HCT116 (cell line): ENCODE measurements around the gene CDYL2. TPM values are rescaled to one million over a fixed set of nuclear protein-coding genes. Genes with fewer than 3 reads are reported as not detected.

ENCODE experiments used
- ATAC-seq: fragments of 200-7000 bp; cut with Tn5 transposase; 2 replicates; pipeline ENCODE4 v1.9.1; 2020; ENCODE audit warnings: mild to moderate bottlenecking, moderate library complexity
- BruUV-seq: library from RNA; stranded (reverse); fragments of 400-500 nt; replicated peaks from 2 replicates; lab custom pipeline; 2021; lab: Mats Ljungman, UMichigan
- CTCF ChIA-PET: fragments of 300-600 bp; sonication (Branson Sonifier 250); formaldehyde crosslinking; loops from one replicate; lab custom pipeline; 2021; ENCODE audit warnings: antibody characterized with exemption; lab: Charles Lee
- POLR2A ChIA-PET: fragments of 300-600, 350-600 bp; sonication (Branson Sonifier 250); formaldehyde crosslinking; loops from one replicate; lab custom pipeline; 2021; ENCODE audit warnings: antibody characterized with exemption; lab: Charles Lee
- RAD21 ChIA-PET, 2 experiments: fragments of 300-600 bp; sonication (Branson Sonifier 250); formaldehyde crosslinking; loops; one replicate each; lab custom pipeline; 2023; ENCODE audit warnings: low total read pairs in 2 of 2; ENCODE audit not compliant: uncharacterized antibody in 2 of 2, unreplicated experiment in 2 of 2, low non-redundant PET in 1 of 2; lab: Charles Lee
- DNase-seq: peaks from one replicate; pipeline ENCODE4 v3.0.0-alpha.2; 2010; ENCODE audit warnings: low read depth, low spot score
- H2AFZ ChIP-seq: fragments of 200-600 bp; shearing (Covaris generic), sonication (generic); 2 replicates; pipeline ENCODE4 v1.6.1; 2017; ENCODE audit warnings: low read depth, mixed run types, mixed read lengths, antibody characterized with exemption, low read length; ENCODE audit not compliant: poor library complexity, severe bottlenecking
- H3K27ac ChIP-seq: 2 replicates; pipeline ENCODE4 v1.5.1; 2012; ENCODE audit warnings: low read depth, low read length
- H3K27me3 ChIP-seq: fragments of 200-600 bp; sonication (generic); 2 replicates; pipeline ENCODE4 v1.6.1; 2016; ENCODE audit warnings: mixed run types, low read length, mixed read lengths; ENCODE audit not compliant: insufficient read depth
- H3K36me3 ChIP-seq, 2 experiments: fragments of 200-500 bp in 1 of 2; fragments of 200-600 bp in 1 of 2; sonication (Bioruptor generic) in 1 of 2; sonication (generic) in 1 of 2; 2 replicates each; pipeline versions ENCODE4 v1.5.1 to v1.6.1; 2014 to 2016; ENCODE audit warnings: low read length in 2 of 2, inconsistent platforms in 1 of 2, mixed read lengths in 1 of 2, mixed run types in 1 of 2; ENCODE audit not compliant: insufficient read depth in 2 of 2, control insufficient read depth in 1 of 2
- H3K4me1 ChIP-seq, 2 experiments: fragments of 200-600 bp in 1 of 2; sonication (generic) in 1 of 2; 2 replicates each; pipeline versions ENCODE4 v1.5.1 to v1.6.1; 2012 to 2017; ENCODE audit warnings: low read length in 2 of 2, inconsistent platforms in 1 of 2, mild to moderate bottlenecking in 1 of 2, mixed read lengths in 1 of 2, mixed run types in 1 of 2, moderate library complexity in 1 of 2; ENCODE audit not compliant: insufficient read depth in 2 of 2, control insufficient read depth in 1 of 2
- H3K4me2 ChIP-seq: fragments of 200-600 bp; sonication (generic); 2 replicates; pipeline ENCODE4 v1.6.1; 2017; ENCODE audit warnings: mixed run types, low read length, mixed read lengths
- H3K4me3 ChIP-seq, 2 experiments: fragments of 200-600 bp in 1 of 2; sonication (generic) in 1 of 2; replicated peaks in 1 of 2; 2 replicates each; pipeline ENCODE4 v1.5.1; 2011 to 2016; ENCODE audit warnings: low read length in 2 of 2, control low read depth in 1 of 2, low read depth in 1 of 2, mild to moderate bottlenecking in 1 of 2, mixed read lengths in 1 of 2, mixed run types in 1 of 2
- H3K79me2 ChIP-seq: fragments of 200-600 bp; sonication (generic); 2 replicates; pipeline ENCODE4 v1.6.1; 2017; ENCODE audit warnings: mild to moderate bottlenecking, mixed run types, low read length, moderate library complexity, mixed read lengths; ENCODE audit not compliant: insufficient read depth
- H3K9ac ChIP-seq: fragments of 200-600 bp; sonication (generic); 2 replicates; pipeline ENCODE4 v1.6.1; 2016; ENCODE audit warnings: low read length, mixed read lengths
- H3K9me2 ChIP-seq: fragments of 200-600 bp; sonication (generic), shearing (Covaris generic); 2 replicates; pipeline ENCODE4 v1.6.1; 2017; ENCODE audit warnings: mixed run types, mild to moderate bottlenecking, moderate library complexity; ENCODE audit not compliant: insufficient read depth
- H3K9me3 ChIP-seq, 2 experiments: fragments of 200-500 bp in 1 of 2; fragments of 200-600 bp in 1 of 2; sonication (Bioruptor generic) in 1 of 2; sonication (generic) in 1 of 2; 2 replicates each; pipeline ENCODE4 v1.6.1; 2014 to 2017; ENCODE audit warnings: low read length in 2 of 2, mixed read lengths in 2 of 2, inconsistent platforms in 1 of 2, low read depth in 1 of 2, mild to moderate bottlenecking in 1 of 2, mixed run types in 1 of 2, moderate library complexity in 1 of 2; ENCODE audit not compliant: control insufficient read depth in 1 of 2, insufficient read depth in 1 of 2
- H4K20me1 ChIP-seq: fragments of 200-600 bp; sonication (generic), shearing (Covaris generic); 2 replicates; pipeline ENCODE4 v1.6.1; 2017; ENCODE audit warnings: mixed run types, mild to moderate bottlenecking, moderate library complexity; ENCODE audit not compliant: insufficient read depth
- EGR1 ChIP-seq: IDR thresholded peaks from 2 replicates; pipeline ENCODE4 v1.6.1; 2012; ENCODE audit warnings: low read depth
- ELF1 ChIP-seq: IDR thresholded peaks from 2 replicates; pipeline ENCODE4 v1.6.1; 2012; ENCODE audit warnings: low read depth, borderline replicate concordance
- EZH2 ChIP-seq: fragments of 200-600 bp; sonication (generic); IDR thresholded peaks from 2 replicates; pipeline ENCODE4 v1.6.1; 2017; ENCODE audit warnings: antibody characterized with exemption, mixed run types
- FOSL1 ChIP-seq: IDR thresholded peaks from 2 replicates; pipeline ENCODE4 v1.6.1; 2012; ENCODE audit warnings: low read depth
- JUND ChIP-seq: IDR thresholded peaks from 2 replicates; pipeline ENCODE4 v1.6.1; 2012
- POLR2A ChIP-seq: IDR thresholded peaks from 2 replicates; pipeline ENCODE4 v1.7.0; 2011; ENCODE audit warnings: borderline replicate concordance; ENCODE audit not compliant: insufficient read depth, insufficient read length; ENCODE audit errors: extremely low read depth
- POLR2AphosphoS5 ChIP-seq: IDR thresholded peaks from 2 replicates; pipeline ENCODE4 v1.6.1; 2011; ENCODE audit warnings: mild to moderate bottlenecking, low read depth, low read length, moderate library complexity
- RAD21 ChIP-seq: IDR thresholded peaks from 2 replicates; pipeline ENCODE4 v1.6.1; 2012; ENCODE audit warnings: low read depth, mild to moderate bottlenecking
- SP1 ChIP-seq: IDR thresholded peaks from 2 replicates; pipeline ENCODE4 v1.6.1; 2012; ENCODE audit warnings: low read depth
- SRF ChIP-seq: IDR thresholded peaks from 2 replicates; pipeline ENCODE4 v1.6.1; 2012; ENCODE audit warnings: low read depth
- TCF7L2 ChIP-seq: IDR thresholded peaks from 2 replicates; pipeline ENCODE4 v1.7.0; 2011; ENCODE audit warnings: borderline replicate concordance, inconsistent platforms; ENCODE audit not compliant: insufficient read depth, insufficient read length; ENCODE audit errors: extremely low read depth
- YY1 ChIP-seq: IDR thresholded peaks from 2 replicates; pipeline ENCODE4 v1.6.1; 2011; ENCODE audit warnings: low read length, low read depth, moderate library complexity, mild to moderate bottlenecking; ENCODE audit not compliant: insufficient replicate concordance; ENCODE audit errors: extremely low read depth
- intact Hi-C: fragments of 100-400 bp; cut with micrococcal nuclease; formaldehyde crosslinking; loops from 2 replicates; pipeline ENCODE4 v1.10.0; 2022
- total RNA-seq: library from RNA; stranded (reverse); gene quantifications from one replicate; pipeline ENCODE4 v1.2.1, GENCODE V29; 2021; ENCODE audit not compliant: unreplicated experiment
- TF ChIP-seq, protein P1 (sequence below): IDR thresholded peaks from 2 replicates; pipeline ENCODE4 v1.6.1; 2012
- TF ChIP-seq, protein P2 (sequence below): IDR thresholded peaks from 2 replicates; pipeline ENCODE4 v1.6.1; 2011; ENCODE audit warnings: mild to moderate bottlenecking, low read length, moderate library complexity; ENCODE audit not compliant: insufficient replicate concordance; ENCODE audit errors: extremely low read depth

CDYL2 gene
- total RNA-seq, 1 experiment from 2014 or later = 0.10 TPM

DNA sequence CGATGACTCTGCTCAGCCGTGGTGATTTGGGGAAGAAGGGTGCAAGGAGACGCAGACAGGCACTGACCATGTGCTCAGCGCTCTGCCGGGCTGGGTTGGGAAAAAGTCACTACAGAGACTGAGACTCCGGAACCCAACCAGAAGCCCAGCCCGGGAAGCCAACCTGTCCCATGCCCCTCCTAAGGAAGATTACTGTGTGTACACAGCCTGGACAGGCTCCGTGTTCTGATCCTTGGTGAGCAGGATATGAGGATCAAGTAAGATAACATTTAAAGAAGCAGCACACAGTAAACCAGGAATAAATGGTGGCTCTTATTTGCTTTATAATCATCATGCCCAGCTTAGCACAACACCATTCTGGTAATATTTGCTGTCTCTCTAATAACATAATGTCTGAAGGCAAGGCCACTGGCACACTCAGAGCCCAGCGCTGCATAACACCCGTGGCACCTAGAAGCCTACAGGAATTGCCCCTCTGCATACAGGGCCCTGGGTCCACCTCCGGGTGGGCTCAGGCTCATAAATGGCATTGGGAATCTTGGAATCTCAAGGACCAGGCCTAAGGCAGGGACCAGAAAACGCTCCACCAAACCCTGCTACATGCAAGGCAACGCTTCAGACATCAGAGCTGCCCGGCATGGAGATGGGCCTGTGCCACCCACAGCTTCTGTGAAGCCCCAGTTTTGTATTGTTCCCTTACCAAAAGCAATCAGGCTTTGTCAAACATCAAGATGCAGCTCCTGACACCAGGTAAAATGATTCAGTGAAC is 150.1 kb downstream of the CDYL2 start:
- Histone ChIP-seq H4K20me1 (no peaks in the 10 kb centered on the region), H3K4me2 (no peak overlapping the region)
- no peak for ATAC-seq
- RAD21 ChIA-PET = no interaction called here
- no peak for TF ChIP-seq POLR2AphosphoS5
- TF ChIP-seq SRF = no peak
- TF ChIP-seq EZH2 = no peak
- TF ChIP-seq, all 23 proteins: peak for 0
- intact Hi-C loops = no loop called here
- DNase-seq = no peak
- BruUV-seq = no TSS peak
- Histone ChIP-seq H3K9ac (no peak overlapping the region), H3K27ac (no peak overlapping the region), H3K27me3 (no peaks in the 10 kb centered on the region), H3K4me1 (no peaks in the 10 kb centered on the region), H2AFZ (no peak overlapping the region), H3K9me2 (no peaks in the 10 kb centered on the region), H3K79me2 (no peaks in the 10 kb centered on the region), H3K9me3 (no peaks in the 10 kb centered on the region; a peak in 1 of 4 replicates), H3K4me3 (no peak overlapping the region), H3K36me3 (no peaks in the 10 kb centered on the region)
- ChIA-PET POLR2A (no interaction called here), CTCF (interaction anchor here (0.9 kb wide), 1 partner anchor 393 kb away, joined by 3 read pairs; no protein-coding TSS in a partner anchor)

DNA sequence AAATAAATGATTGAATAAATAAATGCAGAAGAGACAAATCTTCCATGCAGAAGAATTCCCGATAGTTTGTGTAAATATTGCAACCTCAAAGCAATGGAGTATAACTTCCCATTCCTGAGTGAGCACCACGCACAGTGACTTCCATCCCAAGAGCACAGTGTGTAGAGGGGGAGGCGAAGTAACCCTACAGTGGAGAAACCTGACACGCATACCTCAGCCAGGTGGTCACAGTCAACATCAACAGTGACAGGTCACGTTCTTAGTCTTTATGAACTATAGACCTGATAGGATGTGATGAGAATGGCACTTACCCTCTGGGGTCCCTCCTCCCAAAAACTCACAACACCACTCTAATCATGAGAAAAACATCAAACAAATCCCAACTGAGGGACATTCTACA is 152.0 kb downstream of the CDYL2 start:
- DNase-seq (no peak), ATAC-seq (no peak)
- ChIA-PET RAD21 (no interaction called here), POLR2A (no interaction called here), CTCF (no interaction called here)
- Histone ChIP-seq H3K9me3 (no peaks in the 10 kb centered on the region; a peak in 1 of 4 replicates), H4K20me1 (no peaks in the 10 kb centered on the region), H3K4me2 (no peak overlapping the region), H3K36me3 (no peaks in the 10 kb centered on the region), H3K27ac (no peak overlapping the region), H2AFZ (no peak overlapping the region), H3K4me3 (no peak overlapping the region), H3K9ac (no peak overlapping the region), H3K79me2 (no peaks in the 10 kb centered on the region), H3K4me1 (no peaks in the 10 kb centered on the region), H3K27me3 (no peaks in the 10 kb centered on the region), H3K9me2 (no peaks in the 10 kb centered on the region)
- TF ChIP-seq SRF (no peak), EGR1 (no peak), SP1 (no peak), ELF1 (no peak), TCF7L2 (no peak), RAD21 (no peak), FOSL1 (no peak), POLR2A (no peak), JUND (no peak), YY1 (no peak)
- TF ChIP-seq, protein P1, sequence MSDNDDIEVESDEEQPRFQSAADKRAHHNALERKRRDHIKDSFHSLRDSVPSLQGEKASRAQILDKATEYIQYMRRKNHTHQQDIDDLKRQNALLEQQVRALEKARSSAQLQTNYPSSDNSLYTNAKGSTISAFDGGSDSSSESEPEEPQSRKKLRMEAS = no peak
- TF ChIP-seq, protein P2, sequence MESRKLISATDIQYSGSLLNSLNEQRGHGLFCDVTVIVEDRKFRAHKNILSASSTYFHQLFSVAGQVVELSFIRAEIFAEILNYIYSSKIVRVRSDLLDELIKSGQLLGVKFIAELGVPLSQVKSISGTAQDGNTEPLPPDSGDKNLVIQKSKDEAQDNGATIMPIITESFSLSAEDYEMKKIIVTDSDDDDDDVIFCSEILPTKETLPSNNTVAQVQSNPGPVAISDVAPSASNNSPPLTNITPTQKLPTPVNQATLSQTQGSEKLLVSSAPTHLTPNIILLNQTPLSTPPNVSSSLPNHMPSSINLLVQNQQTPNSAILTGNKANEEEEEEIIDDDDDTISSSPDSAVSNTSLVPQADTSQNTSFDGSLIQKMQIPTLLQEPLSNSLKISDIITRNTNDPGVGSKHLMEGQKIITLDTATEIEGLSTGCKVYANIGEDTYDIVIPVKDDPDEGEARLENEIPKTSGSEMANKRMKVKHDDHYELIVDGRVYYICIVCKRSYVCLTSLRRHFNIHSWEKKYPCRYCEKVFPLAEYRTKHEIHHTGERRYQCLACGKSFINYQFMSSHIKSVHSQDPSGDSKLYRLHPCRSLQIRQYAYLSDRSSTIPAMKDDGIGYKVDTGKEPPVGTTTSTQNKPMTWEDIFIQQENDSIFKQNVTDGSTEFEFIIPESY = no peak
- BruUV-seq = no TSS peak
- intact Hi-C loops = no loop called here
